Stimulated activated CD4-positive, alpha-beta T cell treated with anti-CD3 and anti-CD28 coated beads, TNF-alpha, amount 100 ng/mL, for 24 hours (primary cell): Measurements from ENCODE around the gene FEM1B.

Experiments
- DNase-seq, 3 experiments: peaks; one replicate each; pipeline ENCODE4 v3.0.0-alpha.2; 2020; ENCODE audit warnings: low read depth in 3 of 3

Gene FEM1B

GRCh38 chr15:68307131-68307928 lies 29.8 kb downstream of the FEM1B start:
- no peak for DNase-seq

- DNase-seq, result no peak
These were observed 31.5 kb downstream of the FEM1B start for GRCh38 chr15:68309024-68309423.

- no peak for DNase-seq
These were observed 32.7 kb downstream of the FEM1B start for GRCh38 chr15:68310178-68310803.

GRCh38 chr15:68310804-68311463 lies 33.4 kb downstream of the FEM1B start:
- DNase-seq, result no peak

- no peak for DNase-seq
These were observed 33.9 kb downstream of the FEM1B start for GRCh38 chr15:68311464-68311835.

- no peak for DNase-seq
These were observed 34.5 kb downstream of the FEM1B start for GRCh38 chr15:68311859-68312557.

- DNase-seq, result no peak
These were observed 35.2 kb downstream of the FEM1B start for GRCh38 chr15:68312701-68313204.

GRCh38 chr15:68313501-68314410 lies 36.2 kb downstream of the FEM1B start:
- DNase-seq, result no peak

- DNase-seq, result no peak
These were observed 37.0 kb downstream of the FEM1B start for GRCh38 chr15:68314563-68314962.

GRCh38 chr15:68315035-68315434 lies 37.5 kb downstream of the FEM1B start:
- no peak for DNase-seq

- DNase-seq, result no peak
These were observed 38.0 kb downstream of the FEM1B start for GRCh38 chr15:68315495-68316031.

- no peak for DNase-seq
These were observed 38.7 kb downstream of the FEM1B start for GRCh38 chr15:68316061-68316804.

GRCh38 chr15:68317281-68318007 lies 39.9 kb downstream of the FEM1B start:
- DNase-seq, result no peak

GRCh38 chr15:68318008-68318835 lies 40.7 kb downstream of the FEM1B start:
- no peak for DNase-seq

- DNase-seq, result no peak
These were observed 41.7 kb downstream of the FEM1B start for GRCh38 chr15:68318931-68319909.

GRCh38 chr15:68319997-68320396 lies 42.5 kb downstream of the FEM1B start:
- no peak for DNase-seq

GRCh38 chr15:68321229-68321628 lies 43.7 kb downstream of the FEM1B start:
- no peak for DNase-seq
